ENCODE data around the gene ARL15.
A peak's percentile ranks its signal among the peaks of the same experiment; 100 is the strongest.

Gene ARL15

DNA sequence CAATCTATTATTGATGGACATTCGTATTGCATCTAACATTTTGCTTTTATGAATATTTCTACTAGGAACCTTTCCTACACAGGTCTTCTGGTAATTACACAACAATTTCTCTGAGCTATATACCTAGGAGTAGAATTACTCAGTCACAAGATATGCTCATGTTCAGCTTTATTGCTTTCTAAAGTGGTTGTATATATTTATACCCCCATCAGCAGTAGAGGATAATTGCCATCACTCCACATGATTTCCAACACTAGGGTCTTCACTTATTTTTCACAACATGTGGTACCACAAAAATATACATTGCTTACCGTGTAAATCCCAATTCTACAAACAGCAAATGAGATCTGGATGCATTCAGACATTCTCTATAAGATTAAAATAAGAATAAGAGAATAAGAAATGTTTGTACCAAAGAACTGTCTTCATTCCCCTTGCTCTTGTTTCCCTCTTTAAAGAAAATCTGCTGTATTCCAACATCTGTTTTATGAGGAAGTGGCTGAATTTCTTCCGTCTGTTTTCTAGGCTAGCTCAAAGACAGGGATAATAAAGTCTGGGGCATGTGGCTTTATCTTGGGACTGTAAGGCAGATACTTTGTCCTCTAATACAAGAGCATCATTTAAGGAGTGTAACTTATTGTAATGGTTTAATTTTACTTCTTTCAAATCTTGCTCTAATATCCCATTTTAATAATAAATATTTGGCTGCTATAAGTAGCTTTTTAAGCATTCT lies 28.2 kb downstream of the ARL15 start:
- DNase-seq: no peak

DNA sequence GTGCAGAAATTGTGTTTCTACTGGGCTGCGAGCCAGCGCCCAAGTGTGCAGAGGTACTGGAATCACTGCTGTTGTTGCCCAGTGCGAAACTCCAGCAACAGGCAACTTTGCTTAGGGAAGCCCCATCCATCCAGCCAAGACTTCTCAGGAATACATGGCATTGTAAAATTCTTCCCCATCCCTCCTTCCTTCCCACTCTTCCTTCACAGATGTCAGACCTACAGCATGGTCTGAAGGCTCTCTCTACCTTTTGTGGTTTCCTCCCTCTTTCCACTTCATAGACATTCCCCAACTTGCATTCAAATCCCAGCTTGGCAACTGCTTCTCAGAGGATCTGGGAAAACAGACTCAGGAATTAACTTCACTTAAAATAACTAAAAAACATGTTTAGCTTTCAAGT lies 30.4 kb downstream of the ARL15 start:
- no peak for DNase-seq

DNA sequence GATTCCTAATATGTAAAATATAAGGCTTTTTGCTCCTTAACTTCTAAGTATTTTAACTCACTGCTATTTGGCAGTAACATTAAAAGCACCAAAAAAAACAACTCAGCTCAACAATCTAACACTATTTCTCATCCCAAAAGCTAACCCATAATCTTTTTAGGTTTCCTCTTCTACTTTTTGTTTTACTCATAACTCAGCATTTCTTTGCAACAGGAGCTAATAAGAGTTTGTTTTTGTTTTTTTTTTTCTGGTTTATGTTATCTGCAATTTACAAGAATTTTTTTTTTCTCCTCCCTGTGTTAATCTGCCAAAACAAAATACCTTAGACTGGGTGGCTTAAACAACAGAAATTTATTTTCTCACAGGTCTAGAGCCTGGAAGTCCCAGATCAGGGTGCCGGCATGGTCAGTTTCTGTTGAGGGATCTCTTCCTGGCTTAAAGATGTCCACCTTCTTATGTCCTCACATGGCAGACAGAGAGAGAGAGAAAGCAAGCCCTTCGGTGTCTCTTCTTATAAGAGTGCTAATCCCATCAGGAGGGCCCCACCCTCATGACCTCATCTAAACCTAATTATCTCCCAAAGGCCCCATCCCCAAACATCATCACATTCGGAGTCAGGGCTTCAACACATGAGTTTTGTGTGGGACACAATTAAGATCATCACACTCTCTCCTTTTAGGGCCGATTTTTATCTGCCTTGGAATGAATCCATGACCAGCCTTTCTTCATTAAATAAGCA lies 31.2 kb downstream of the ARL15 start:
- DNase-seq: no peak

DNA sequence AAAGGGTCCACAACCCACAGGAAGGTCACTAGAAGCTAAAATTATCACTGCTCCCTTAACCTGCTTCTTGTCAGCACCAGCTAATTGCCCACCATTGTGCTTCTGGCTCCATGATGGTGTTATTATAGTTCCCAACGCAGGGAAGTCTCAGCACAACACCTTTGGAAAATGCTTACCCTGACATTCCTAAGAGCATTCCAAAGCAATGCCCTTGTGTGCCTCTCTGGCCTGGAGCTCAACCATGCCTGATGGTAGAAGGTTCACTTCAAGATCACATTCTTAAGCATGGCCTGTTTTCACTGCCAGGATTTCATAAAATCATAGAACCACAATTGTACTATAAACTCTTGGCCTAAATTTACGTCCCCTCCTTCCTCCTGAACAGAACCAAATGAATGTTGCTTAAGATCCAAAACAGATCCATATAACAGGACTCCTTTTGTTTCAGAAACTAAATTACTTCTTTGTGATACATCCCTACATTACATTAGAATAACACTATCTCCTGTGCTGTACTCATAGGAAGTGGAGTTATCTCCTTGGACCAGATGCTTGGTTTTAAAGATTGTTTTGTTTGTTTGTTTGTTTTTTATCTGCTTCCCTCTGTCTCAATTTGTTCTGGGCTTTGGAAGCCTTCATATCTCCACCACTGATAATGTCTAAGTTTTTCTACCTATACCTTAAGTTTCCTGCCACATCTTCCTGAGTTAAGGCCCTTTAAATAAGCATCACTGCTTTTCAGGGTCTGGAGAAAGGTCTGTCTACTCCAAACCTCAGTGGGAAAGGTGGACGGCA lies 32.1 kb downstream of the ARL15 start:
- no peak for DNase-seq

DNA sequence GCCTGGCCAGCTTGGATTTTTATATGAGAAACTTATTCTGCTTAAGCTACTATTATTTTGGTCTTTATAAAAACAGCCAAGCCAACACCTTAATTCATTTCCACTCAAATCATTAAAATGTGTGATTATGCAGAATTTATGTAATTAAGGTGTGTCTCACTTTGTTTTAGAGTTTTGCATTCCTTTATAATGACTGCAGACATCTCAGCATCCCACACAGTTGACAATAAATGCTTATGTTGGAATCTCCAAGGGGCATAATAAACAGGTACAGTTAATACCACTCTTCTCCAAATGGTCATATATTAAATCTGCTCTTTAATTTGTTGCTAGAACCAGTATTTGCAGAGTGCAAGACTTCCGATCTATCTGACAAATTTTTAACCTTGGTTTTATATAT lies 34.3 kb downstream of the ARL15 start:
- no peak for DNase-seq

DNA sequence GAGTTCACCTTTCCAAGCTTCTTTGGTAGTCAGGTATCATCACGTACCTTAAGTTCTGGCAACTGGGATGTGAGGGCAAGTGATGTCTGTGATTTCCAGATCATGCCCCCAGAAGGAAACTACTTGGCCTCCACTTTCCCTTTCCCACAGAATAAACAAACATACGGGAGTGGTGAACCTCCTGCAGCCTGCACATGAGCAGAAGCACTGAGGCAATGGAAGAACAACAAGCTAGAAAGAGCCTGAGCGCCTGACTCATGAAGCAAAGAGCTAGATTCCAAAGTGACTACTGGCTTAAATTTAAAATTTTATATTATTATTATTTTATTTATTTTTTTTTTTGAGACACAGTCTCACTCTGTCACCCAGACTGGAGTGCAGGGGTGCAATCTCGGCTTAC lies 35.0 kb downstream of the ARL15 start:
- DNase-seq: no peak

DNA sequence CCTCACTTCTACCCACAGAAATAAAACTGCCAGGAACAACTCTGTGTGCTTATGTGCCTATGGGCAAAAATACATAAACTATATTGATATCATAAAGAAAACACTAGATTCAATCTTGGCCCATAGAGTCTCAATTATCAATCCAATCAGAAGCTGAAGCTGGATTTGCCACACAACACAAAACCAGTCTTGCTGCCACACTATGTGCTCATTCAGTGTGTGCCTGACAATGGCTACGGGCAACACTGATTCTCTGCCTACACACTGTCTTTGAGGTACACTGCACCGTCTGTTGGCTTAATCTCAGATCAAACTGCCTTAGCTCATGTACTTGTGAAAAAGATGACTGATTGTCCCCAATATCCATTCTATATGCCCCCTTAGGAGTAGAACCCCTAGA lies 35.4 kb downstream of the ARL15 start:
- DNase-seq: no peak

DNA sequence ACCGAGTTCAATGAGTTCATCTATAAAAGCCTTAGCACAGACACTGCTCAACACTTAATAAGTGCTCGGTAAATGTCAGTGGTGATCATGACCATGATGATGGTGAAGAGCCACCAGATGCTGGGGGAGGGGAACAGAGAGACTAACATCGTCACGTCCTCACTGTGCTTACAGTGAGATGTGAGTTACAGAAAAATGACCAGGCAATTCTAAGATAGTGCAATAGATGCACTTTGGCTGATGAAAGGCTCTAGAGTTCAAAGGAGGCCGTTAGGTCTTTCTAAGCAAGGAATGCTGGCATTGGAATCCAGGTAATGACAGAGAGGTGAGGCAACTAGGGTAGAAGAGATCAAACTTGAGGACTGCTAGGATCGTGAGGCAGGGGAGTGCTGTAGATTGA lies 36.7 kb downstream of the ARL15 start:
- DNase-seq: no peak

DNA sequence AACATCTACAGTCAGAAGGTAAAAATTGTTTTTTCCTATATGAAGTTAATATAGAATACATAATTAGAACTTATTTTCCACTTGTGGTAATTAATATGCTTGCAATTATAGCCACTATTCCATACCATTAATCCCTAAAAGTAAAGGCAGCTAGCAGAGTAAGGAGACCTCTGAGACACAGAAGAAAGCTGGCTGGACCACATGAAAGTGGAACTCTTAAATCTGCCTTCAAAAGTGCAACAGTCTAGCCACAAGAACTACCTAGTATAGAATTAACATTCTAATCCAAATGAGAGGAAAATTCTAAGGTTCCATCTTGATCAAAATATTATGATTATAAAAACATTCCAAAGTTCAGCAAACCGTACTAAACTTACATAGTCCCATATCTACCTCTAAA lies 37.6 kb downstream of the ARL15 start:
- DNase-seq: no peak

DNA sequence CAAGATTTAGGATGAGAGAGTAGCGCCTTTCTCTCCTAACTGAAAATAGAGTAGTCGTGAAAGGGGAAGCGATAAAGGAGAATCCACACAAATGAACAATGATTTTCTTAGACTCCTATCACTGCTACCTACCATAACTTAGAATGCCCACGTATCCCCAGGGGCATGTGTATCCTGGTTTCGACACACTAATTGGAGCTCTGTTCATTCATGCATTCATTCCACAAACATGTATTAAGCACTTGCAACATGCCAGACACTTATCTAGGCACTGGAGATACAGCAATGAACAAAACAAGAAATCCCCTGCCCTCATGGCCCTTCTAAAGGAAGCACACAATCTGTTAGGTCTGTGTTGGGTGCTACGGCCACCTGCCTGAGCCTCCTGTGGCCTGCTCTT lies 40.0 kb downstream of the ARL15 start:
- DNase-seq: no peak

DNA sequence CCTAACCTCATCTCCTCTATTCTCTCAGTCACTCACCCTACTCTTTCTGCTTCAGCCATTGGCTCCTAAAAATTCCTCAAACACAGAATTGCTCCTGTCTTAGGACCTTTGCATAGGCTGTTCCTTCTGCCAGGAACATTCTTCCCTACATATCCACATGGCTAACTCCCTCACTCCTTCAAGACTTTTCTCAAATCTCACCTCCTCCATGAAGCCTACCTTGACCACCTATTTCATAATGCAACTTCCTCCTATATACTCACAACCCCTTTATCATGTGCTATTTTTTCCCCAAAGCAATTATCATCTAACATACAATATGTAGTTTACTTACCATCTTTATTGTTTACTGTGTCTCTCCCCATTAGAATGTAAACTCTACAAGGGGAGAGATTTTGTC lies 45.8 kb downstream of the ARL15 start:
- DNase-seq: no peak

DNA sequence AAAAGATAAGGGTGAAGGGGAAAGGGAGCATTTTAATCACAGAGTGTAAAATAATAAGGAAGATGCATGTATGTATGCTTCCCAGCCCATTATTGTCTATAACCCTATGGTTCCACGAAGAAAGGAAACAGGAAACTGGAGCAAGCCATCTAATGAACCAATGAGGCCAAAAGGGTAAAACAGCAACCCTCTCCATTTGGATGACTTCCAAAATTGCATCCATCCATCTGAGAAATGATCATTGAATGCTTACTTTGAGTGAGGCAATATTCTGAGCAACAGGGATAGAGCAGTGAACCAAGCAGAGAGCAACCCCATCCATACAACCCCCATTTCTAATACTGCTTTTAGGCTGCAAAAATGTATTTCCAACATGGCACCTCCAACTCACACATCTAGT lies 46.9 kb downstream of the ARL15 start:
- DNase-seq: no peak

DNA sequence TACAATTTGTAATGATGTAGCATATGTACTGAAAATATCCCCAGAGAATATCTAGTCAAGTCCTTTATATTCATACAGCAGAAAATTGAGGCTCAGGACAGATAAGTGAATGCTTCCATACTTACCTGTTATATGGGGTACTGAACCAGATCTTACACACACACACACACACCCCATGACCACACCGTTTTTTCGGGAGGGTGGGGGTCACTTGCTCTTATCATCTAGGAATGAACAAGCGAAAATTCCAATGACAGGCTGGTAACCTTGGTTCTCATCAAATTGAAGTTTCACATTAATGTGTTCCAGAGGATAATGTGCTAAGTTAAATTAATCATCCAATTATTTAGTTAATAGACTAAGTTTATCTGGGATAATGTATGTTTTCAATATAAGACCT lies 48.8 kb downstream of the ARL15 start:
- DNase-seq: no peak

DNA sequence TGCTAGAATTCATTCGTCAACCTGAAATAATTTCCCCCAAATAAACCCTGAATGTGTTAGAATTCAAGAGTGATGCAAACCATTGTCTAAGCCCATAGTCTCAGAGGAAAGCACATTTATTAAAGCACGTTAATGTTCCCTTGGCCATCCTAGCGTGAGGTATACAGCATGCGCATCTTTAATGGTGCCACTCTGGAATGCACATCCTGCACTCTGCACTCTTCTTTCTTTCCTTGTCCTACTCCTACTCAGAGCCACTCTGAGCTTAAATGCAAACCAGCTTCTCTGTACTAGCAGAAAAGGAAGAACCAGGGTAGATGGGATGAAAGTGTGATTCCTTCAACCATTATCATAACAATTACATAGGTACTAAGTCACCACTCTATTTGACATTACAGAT lies 50.4 kb downstream of the ARL15 start:
- DNase-seq: no peak

DNA sequence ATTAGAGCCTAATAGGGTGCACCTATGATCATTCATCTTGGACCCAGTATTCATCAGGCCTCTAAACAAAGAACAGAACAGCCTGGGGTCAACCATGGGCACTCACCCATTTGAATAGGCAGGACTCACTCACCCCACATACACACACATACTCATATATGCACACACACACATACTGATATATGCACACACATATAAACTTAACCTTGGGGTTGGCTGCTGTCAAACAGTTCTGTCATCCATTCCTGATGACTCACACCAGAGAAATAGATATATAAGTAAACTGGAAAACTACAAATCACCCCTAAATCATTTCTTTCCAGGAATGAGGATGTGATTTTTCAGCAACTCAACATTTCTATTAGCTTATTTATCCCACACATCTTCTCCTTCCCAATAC lies 51.3 kb downstream of the ARL15 start:
- DNase-seq: peak; percentile 43

DNA sequence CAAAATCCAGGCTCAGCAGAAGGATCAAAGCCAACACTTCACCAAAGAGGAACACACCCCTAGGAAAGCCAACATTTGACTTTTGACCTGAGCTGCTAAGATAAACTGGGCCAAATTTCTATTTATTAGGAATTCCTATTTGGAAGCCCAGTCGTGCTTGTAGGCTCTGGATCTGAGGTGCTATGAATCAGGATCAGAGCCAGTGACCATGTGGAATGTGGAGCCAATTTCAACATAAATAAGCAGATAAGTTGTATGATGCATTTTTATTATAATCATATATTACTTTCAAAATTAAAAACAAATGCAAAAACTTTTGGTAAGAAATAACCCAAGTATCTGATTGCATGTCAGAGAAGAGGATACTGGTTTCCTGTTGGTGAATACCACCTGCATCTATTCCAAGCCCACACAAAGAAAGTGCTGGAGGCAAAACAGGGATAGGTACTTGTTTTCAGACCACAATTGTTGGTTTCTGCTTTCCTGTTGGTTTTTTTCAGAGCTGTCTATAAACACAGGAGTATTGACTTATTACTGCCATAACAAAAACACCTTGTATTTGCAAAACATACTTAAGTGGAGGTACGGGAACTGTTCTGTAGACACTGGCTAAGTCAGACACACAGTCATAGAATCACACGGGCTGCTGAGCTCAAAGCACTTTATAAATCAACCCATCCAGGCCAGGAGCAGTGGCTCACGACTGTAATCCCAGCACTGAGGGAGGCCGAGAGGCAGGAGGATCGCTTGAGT lies 52.8 kb downstream of the ARL15 start:
- no peak for DNase-seq

DNA sequence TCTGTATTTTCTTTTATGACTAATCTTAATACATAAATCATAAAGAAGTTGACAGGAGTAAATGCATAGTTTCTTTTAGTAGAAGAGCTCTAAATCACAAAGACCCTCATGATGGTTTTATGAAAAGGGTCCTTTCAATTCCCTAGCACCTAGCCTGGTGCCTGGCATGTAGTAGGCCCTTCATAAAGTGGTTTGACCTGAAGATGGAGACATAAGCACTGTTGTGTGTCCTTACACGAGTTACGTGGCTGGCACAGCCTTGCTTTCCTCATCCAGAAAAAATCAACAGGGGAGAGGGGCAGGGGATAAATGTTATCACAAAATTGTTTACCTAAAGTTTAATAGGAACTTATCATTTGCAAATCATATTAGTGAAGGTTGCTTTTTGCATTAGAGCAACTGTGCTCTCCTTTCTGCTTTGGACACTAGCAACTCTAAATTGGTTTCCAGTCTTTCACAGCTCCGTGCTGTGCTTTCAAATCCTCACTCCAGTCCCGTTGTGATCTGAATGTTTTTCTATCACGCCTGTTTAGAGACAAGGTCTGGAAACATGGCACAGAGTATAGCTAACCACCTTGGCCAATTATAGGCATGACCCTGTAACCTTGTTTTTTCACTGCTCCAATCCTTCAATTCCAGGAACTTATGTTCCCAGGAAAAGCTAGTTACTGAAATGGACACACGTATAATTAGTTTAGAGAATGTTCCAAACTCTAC lies 55.7 kb downstream of the ARL15 start:
- DNase-seq: no peak

DNA sequence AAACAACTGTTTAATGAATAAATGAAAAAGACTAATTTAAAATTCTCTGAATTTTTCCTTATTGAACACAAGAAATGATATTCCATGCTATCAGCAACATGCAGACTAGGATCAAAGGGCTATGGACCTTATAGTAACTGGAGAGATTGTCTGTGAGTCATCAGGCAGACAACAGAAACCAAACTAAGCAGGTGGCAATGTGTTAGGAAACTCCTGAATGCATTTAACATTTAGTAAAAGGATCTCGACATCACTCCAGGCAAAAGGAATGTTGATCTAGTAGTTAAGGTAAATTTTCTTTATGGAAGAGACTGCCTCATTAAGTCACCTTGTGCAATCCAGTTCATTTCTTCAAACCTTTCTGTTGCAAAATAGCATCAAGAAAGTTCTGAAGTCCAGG lies 58.4 kb downstream of the ARL15 start:
- peak; percentile 52 for DNase-seq

DNA sequence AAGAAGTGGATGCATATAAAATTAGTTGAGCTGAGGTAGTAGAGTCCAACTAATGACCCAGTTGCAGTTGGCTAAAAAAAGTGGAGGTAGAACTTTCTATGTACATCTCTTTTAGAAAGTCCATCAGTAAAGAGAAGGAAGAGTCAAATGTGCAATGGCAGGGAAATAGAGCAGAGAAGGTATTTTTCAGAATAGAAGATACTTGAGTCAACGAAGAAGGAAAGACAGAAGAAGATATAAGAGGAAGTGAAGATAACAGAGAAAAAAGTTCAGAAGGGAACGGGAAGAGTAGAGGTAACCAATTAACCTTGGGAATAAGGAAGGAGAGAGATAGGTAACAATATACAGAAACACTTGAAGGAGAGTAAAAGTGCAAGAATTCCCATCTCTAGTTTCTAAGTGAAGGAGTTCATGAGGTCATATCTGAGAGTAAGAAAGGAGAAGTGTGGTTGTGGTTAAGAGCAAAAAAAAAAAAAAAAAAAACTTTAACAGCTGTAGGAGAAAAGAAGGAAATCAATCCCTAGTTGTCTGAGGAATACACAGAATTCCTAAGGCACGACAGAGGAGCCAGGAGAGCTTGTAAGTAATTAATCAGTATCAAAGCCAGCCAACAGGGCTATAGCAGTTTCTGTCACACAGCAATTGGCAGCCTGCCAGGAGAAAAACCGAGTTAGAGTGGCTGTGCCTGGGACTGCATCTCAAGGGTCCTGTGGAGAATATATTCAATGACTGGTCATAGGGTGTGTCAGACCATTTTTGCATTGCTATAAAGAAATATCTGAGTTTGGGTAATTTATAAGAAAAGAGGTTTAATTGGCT lies 61.0 kb downstream of the ARL15 start:
- peak; percentile 66 for DNase-seq

DNA sequence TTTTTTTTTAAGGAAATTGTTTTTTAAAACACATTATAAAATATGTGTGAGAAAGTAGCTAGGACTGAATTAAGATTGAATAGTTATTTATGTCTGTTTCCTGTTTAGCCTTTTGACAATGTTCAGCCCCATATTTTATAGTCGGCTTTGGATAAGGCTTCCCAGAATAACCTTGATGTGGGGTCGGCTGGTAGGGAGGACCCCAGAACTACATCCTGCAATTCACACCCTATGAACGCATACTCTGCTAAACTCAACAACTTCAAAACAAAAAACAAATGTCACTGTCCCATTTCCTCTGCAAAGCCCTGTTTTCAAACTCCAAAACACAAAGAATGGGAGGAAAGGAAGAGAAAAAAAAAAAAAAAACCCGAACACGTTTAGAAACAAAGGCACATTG lies 63.1 kb downstream of the ARL15 start:
- no peak for DNase-seq

DNA sequence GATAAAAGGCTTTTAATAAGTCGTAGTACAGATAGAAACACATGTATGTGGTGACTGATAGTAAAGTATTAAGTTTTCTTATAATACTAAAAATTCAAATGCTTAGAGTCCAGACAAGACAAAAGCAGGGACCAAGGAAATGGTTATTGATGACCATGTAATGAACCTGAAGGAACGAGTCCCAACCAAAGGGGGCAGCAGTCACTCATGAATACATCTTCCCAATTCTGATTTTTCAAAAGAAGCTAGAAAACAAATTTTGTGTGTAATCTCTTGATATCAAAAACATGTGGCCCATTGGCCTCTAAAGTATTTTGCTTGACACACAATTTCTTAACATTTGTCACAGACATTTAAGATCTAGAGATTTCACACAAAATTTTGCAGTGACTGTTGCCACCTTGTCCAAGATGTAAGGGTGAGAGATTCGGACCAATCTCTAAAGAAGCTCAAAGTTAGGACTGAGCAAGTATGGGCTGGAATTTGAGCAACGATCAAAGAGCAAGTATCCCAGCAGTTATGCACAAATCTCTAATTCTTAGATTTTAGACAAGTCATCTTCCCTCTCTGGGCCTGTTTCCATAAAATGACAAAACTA lies 66.8 kb downstream of the ARL15 start:
- no peak for DNase-seq

Measured in NCI-H226 (cell line).